ENCODE results near the gene GATD1.
"Not testable (repeated sequence)": the region's sequence is repeated elsewhere in the genome, so short reads cannot be mapped to it uniquely, and the experiment has no call there.

The GATD1 gene

DNA sequence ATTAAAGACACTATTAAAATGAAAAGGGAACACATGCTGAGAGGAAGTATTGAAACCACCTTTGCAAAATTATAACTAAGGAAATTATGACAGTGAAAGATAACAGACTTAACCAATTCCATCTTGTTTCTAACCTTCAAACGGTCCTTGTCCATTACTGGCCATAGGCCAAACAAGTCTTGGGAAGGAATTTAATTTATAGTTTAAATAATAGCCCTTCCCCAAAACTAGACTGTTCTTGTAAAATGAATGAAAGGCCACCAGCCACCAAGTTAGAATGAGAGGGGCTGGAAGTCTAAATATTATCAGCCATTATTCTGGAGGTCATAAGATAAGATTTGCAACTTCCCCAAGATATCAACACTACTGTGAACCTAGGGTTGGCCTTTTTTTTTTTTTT lies 31.9 kb downstream of the GATD1 start:
- H3K36me3 ChIP-seq = peaks cover 3% of the 10 kb centered on the region
- no peaks in the 10 kb centered on the region for H3K27me3 ChIP-seq (ENCODE audit: insufficient read depth, low read depth, severe bottlenecking)
- no peak for TF ChIP-seq CTCF (IDR thresholded peaks at IDR 0.05; ENCODE audit: low read depth, low read length)
- H3K4me3 ChIP-seq (ENCODE audit: low read depth, low read length) = no peak overlapping the region
- H3K9me3 ChIP-seq (ENCODE audit: severe bottlenecking) = no peaks in the 10 kb centered on the region
- no peak overlapping the region for H3K27ac ChIP-seq
- no peak for DNase-seq

DNA sequence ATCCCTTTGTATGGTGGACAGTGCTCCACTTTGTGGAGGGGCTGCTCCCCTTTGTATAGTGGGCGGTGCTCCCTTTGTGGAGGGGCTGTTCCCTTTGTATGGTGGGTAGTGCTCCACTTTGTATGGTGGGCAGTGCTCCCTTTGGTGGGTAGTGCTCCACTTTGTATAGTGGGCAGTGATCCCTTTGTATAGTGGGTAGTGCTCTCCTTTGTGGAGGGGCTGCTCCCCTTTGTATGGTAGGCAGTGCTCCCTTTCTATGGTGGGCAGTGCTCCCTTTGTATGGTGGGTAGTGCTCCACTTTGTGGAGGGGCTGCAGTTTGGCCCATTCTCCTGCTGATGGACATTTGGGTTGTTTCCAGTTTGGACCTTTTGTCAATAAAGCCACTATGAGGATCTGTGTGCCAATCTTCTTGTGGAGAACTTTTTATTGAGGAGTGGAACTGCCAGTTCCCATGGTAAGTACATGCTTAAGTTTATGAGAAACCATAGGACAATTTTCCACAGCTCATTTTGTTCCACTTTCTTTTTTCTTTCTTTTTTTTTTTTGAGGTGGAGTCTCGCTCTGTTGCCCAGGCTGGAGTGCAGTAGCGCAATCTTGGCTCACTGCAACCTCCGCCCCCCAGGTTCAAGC lies 34.6 kb downstream of the GATD1 start:
- H3K36me3 ChIP-seq = no peaks in the 10 kb centered on the region; the same call in 1 of the 2 replicates
- no peak overlapping the region for H3K27ac ChIP-seq
- no peaks in the 10 kb centered on the region for H3K9me3 ChIP-seq (ENCODE audit: severe bottlenecking)
- H3K27me3 ChIP-seq (ENCODE audit: insufficient read depth, low read depth, severe bottlenecking) = no peaks in the 10 kb centered on the region
- H3K4me3 ChIP-seq (ENCODE audit: low read depth, low read length) = no peak overlapping the region
- DNase-seq = no peak
- TF ChIP-seq CTCF (IDR thresholded peaks at IDR 0.05; ENCODE audit: low read depth, low read length) = no peak

DNA sequence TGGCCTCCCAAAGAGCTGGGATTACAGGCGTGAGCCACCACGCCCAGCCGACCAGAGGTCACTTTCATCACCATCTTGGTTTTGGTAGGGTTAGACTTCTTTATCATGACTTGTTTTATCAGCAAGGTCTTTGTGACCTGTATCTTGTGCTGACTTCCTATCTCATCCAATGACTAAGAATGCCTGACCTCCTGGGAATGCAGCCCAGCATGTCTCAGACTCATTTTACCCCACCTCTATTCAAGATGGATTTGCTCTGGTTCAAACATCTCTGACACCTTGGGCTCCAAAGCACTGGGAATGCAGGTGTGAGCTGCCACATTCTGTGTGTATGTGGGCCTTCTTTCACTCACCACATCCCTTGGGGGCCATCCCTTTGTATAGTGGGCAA lies 35.1 kb downstream of the GATD1 start:
- H3K36me3 ChIP-seq = no peaks in the 10 kb centered on the region
- no peaks in the 10 kb centered on the region for H3K9me3 ChIP-seq (ENCODE audit: severe bottlenecking)
- H3K4me3 ChIP-seq (ENCODE audit: low read depth, low read length) = no peak overlapping the region
- no peak overlapping the region for H3K27ac ChIP-seq
- no peak for DNase-seq
- no peak for TF ChIP-seq CTCF (IDR thresholded peaks at IDR 0.05; ENCODE audit: low read depth, low read length)
- no peaks in the 10 kb centered on the region for H3K27me3 ChIP-seq (ENCODE audit: insufficient read depth, low read depth, severe bottlenecking)

- not testable (repeated sequence) for H3K27ac ChIP-seq; H3K9me3 ChIP-seq (ENCODE audit: severe bottlenecking); DNase-seq
Measured at GRCh38 chr11:737899-738298, 39.4 kb downstream of the GATD1 start.

GRCh38 chr11:737366-737765 lies 39.9 kb downstream of the GATD1 start:
- H3K4me3 ChIP-seq (ENCODE audit: low read depth, low read length) = no peak overlapping the region
- no peaks in the 10 kb centered on the region for H3K27me3 ChIP-seq (ENCODE audit: insufficient read depth, low read depth, severe bottlenecking)
- no peaks in the 10 kb centered on the region for H3K9me3 ChIP-seq (ENCODE audit: severe bottlenecking)
- DNase-seq = no peak
- no peak overlapping the region for H3K27ac ChIP-seq
- TF ChIP-seq CTCF (IDR thresholded peaks at IDR 0.05; ENCODE audit: low read depth, low read length) = no peak
- no peaks in the 10 kb centered on the region for H3K36me3 ChIP-seq

More at GRCh38 chr11:737899-738298, 39.4 kb downstream of the GATD1 start:
- H3K36me3 ChIP-seq; H3K27me3 ChIP-seq (ENCODE audit: insufficient read depth, low read depth, severe bottlenecking); H3K4me3 ChIP-seq (ENCODE audit: low read depth, low read length): not testable (repeated sequence)

DNA sequence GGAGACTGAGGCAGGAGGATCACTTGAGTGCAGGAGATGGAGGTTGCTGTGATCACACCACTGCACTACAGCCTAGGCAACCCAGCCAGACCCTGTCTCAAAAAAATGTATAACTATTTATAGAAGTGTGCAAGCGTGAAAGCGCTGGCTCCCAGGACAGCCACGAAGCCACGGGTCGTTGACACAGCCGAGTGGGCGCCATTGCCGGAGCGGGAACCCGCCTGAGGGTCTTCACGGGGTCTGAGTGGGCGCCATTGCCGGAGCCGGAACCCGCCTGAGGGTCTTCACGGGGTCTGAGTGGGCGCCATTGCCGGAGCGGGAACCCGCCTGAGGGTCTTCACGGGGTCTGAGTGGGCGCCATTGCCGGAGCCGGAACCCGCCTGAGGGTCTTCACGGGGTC lies 42.7 kb downstream of the GATD1 start:
- DNase-seq = not testable (repeated sequence)

GRCh38 chr11:733072-733471 lies 44.2 kb downstream of the GATD1 start:
- TF ChIP-seq CTCF (IDR thresholded peaks at IDR 0.05; ENCODE audit: low read depth, low read length) = no peak
- no peak overlapping the region for H3K27ac ChIP-seq
- DNase-seq = no peak
- H3K9me3 ChIP-seq (ENCODE audit: severe bottlenecking) = no peaks in the 10 kb centered on the region
- no peaks in the 10 kb centered on the region for H3K27me3 ChIP-seq (ENCODE audit: insufficient read depth, low read depth, severe bottlenecking)
- H3K36me3 ChIP-seq = no peaks in the 10 kb centered on the region
- no peak overlapping the region for H3K4me3 ChIP-seq (ENCODE audit: low read depth, low read length)

More for the DNA sequence above, 42.7 kb downstream of the GATD1 start:
- H3K27ac ChIP-seq; H3K9me3 ChIP-seq (ENCODE audit: severe bottlenecking); H3K36me3 ChIP-seq; H3K27me3 ChIP-seq (ENCODE audit: insufficient read depth, low read depth, severe bottlenecking); H3K4me3 ChIP-seq (ENCODE audit: low read depth, low read length): not testable (repeated sequence)
